HepG2 (cell line): ENCODE data around the gene IFT88. TPM values are rescaled to one million over a fixed set of nuclear protein-coding genes. Genes with fewer than 3 reads are reported as not detected.

Experiments
- ATAC-seq: fragments of 200-7000 bp; cut with Tn5 transposase; 3 replicates; pipeline ENCODE4 v1.9.1; 2020; ENCODE audit warnings: mild to moderate bottlenecking, moderate library complexity
- BruUV-seq: library from RNA; stranded (reverse); fragments of 400-500 nt; replicated peaks from 2 replicates; lab custom pipeline; 2021; lab: Mats Ljungman, UMichigan
- CTCF ChIA-PET: fragments of 300-600 bp; formaldehyde crosslinking; extraction: SDS; loops from one replicate; lab custom pipeline; 2021; ENCODE audit warnings: low total read pairs, inconsistent platforms, low intra/inter-chr PET ratio; lab: Yijun Ruan, JAX
- POLR2A ChIA-PET: fragments of 350-600 bp; sonication (Branson Sonifier 250); formaldehyde crosslinking; loops from one replicate; lab custom pipeline; 2020; ENCODE audit warnings: antibody characterized with exemption, inconsistent platforms; lab: Yijun Ruan, JAX
- DNase-seq: peaks from one replicate; pipeline ENCODE4 v3.0.0-alpha.2; 2015; ENCODE audit warnings: low spot score
- FAIRE-seq: peaks from 3 replicates; lab custom pipeline; 2011; peaks lifted over from hg19 to GRCh38; lab: Jason Lieb, UNC
- H2AFZ ChIP-seq: one replicate; pipeline ENCODE4 v1.6.1; 2011; ENCODE audit warnings: low read length, inconsistent platforms
- H3K27ac ChIP-seq: fragments of 300-600 bp; 3 replicates; pipeline ENCODE4 v1.8.0; 2011; ENCODE audit warnings: mixed run types, mild to moderate bottlenecking, mixed read lengths, low read length, inconsistent platforms; ENCODE audit not compliant: insufficient read depth; ENCODE audit errors: extremely low read length
- H3K27me3 ChIP-seq, 2 experiments: fragments of 200-600 bp in 1 of 2; 2 replicates in 1 of 2; 3 replicates in 1 of 2; pipeline versions ENCODE4 v1.6.0 to v1.8.0; 2011; ENCODE audit warnings: low read length in 2 of 2, mild to moderate bottlenecking in 2 of 2, moderate library complexity in 2 of 2, inconsistent platforms in 1 of 2; ENCODE audit not compliant: insufficient read depth in 2 of 2, control insufficient read depth in 1 of 2
- H3K36me3 ChIP-seq, 2 experiments: fragments of 200-600 bp in 1 of 2; replicated peaks in 1 of 2; 2 replicates in 1 of 2; 3 replicates in 1 of 2; pipeline versions ENCODE4 v1.5.1 to v1.8.0; 2011; ENCODE audit warnings: low read length in 2 of 2, inconsistent platforms in 1 of 2; ENCODE audit not compliant: insufficient read depth in 2 of 2, control insufficient read depth in 1 of 2
- H3K4me1 ChIP-seq: 2 replicates; pipeline ENCODE4 v1.5.1; 2012; ENCODE audit warnings: low read length, inconsistent platforms; ENCODE audit not compliant: insufficient read depth
- H3K4me2 ChIP-seq: 2 replicates; pipeline ENCODE4 v1.6.0; 2011; ENCODE audit warnings: low read depth, low read length, inconsistent platforms
- H3K4me3 ChIP-seq, 3 experiments: fragments of 200-600 bp in 1 of 3; sonication (generic), shearing (Covaris generic) in 1 of 3; replicated peaks in 1 of 3; 2 replicates each; pipeline ENCODE4 v1.5.1; 2011 to 2016; ENCODE audit warnings: low read length in 3 of 3, inconsistent platforms in 2 of 3, low read depth in 2 of 3, mild to moderate bottlenecking in 2 of 3, control low read depth in 1 of 3, mixed read lengths in 1 of 3; ENCODE audit not compliant: insufficient read depth in 1 of 3
- H3K79me2 ChIP-seq: one replicate; pipeline ENCODE4 v1.6.1; 2011; ENCODE audit warnings: low read length, inconsistent platforms; ENCODE audit not compliant: insufficient read depth
- H3K9ac ChIP-seq: 2 replicates; pipeline ENCODE4 v1.6.0; 2011; ENCODE audit warnings: mild to moderate bottlenecking, low read depth, low read length, inconsistent platforms; ENCODE audit not compliant: insufficient read depth
- H3K9me3 ChIP-seq: 2 replicates; pipeline ENCODE4 v1.5.1; 2012; ENCODE audit warnings: mild to moderate bottlenecking, low read length
- H4K20me1 ChIP-seq: 2 replicates; pipeline ENCODE4 v1.6.0; 2011; ENCODE audit warnings: inconsistent platforms, mild to moderate bottlenecking, low read length, moderate library complexity; ENCODE audit not compliant: insufficient read depth
- AKAP8 ChIP-seq: sonication (generic); formaldehyde crosslinking; IDR thresholded peaks from 2 replicates; pipeline ENCODE4 v1.5.1; 2020; ENCODE audit warnings: mild to moderate bottlenecking, missing genetic modification reagents
- HCFC1 ChIP-seq: fragments of 150-350 bp; IDR thresholded peaks from 2 replicates; pipeline ENCODE4 v1.6.1; 2014; ENCODE audit warnings: low read depth, low read length
- HIVEP1 ChIP-seq: sonication (generic); formaldehyde crosslinking; IDR thresholded peaks from 2 replicates; pipeline ENCODE4 v1.4.0; 2020; ENCODE audit warnings: mild to moderate bottlenecking, missing genetic modification reagents
- HNF4A ChIP-seq: sonication (generic); formaldehyde crosslinking; IDR thresholded peaks from 2 replicates; pipeline ENCODE4 v1.4.0; 2020; ENCODE audit warnings: missing genetic modification reagents
- HNRNPK ChIP-seq: fragments of 200-400 bp; formaldehyde crosslinking; IDR thresholded peaks from 2 replicates; pipeline ENCODE4 v1.6.1; 2018; ENCODE audit warnings: low read length, low read depth, moderate library complexity, mild to moderate bottlenecking; ENCODE audit not compliant: poor library complexity, severe bottlenecking
- HNRNPL ChIP-seq: fragments of 200-400 bp; formaldehyde crosslinking; IDR thresholded peaks from 2 replicates; pipeline ENCODE4 v1.6.1; 2017; ENCODE audit warnings: mild to moderate bottlenecking, low read depth, low read length
- HNRNPLL ChIP-seq: fragments of 200-400 bp; formaldehyde crosslinking; IDR thresholded peaks from 2 replicates; pipeline ENCODE4 v1.6.1; 2017; ENCODE audit warnings: mild to moderate bottlenecking, low read depth, low read length; ENCODE audit not compliant: poor library complexity, severe bottlenecking
- MAFG ChIP-seq: sonication (generic); formaldehyde crosslinking; IDR thresholded peaks from 2 replicates; pipeline ENCODE4 v1.5.1; 2020; ENCODE audit warnings: mild to moderate bottlenecking, missing genetic modification reagents
- MBD4 ChIP-seq: IDR thresholded peaks from 2 replicates; pipeline ENCODE4 v1.6.1; 2012; ENCODE audit warnings: low read length, inconsistent platforms, borderline replicate concordance
- NFKB2 ChIP-seq: sonication (generic); formaldehyde crosslinking; IDR thresholded peaks from 2 replicates; pipeline ENCODE4 v1.4.0; 2020; ENCODE audit warnings: missing genetic modification reagents, borderline replicate concordance
- SALL1 ChIP-seq: sonication (generic); formaldehyde crosslinking; IDR thresholded peaks from 2 replicates; pipeline ENCODE4 v1.8.0; 2022; ENCODE audit warnings: mild to moderate bottlenecking, missing genetic modification reagents
- TBP ChIP-seq: sonication (generic); formaldehyde crosslinking; IDR thresholded peaks from 2 replicates; pipeline ENCODE4 v1.5.0; 2020; ENCODE audit warnings: missing genetic modification reagents
- TBX2 ChIP-seq: sonication (generic); formaldehyde crosslinking; IDR thresholded peaks from 2 replicates; pipeline ENCODE4 v1.5.0; 2020; ENCODE audit warnings: missing genetic modification reagents, mild to moderate bottlenecking, borderline replicate concordance
- U2AF2 ChIP-seq: fragments of 200-400 bp; formaldehyde crosslinking; IDR thresholded peaks from 2 replicates; pipeline ENCODE4 v1.6.1; 2017; ENCODE audit warnings: low read depth, mild to moderate bottlenecking, low read length
- ZFX ChIP-seq: sonication (generic); formaldehyde crosslinking; IDR thresholded peaks from 2 replicates; pipeline ENCODE4 v1.4.0; 2020; ENCODE audit warnings: mild to moderate bottlenecking, low read depth, missing genetic modification reagents, moderate library complexity
- ZFY ChIP-seq: sonication (generic); formaldehyde crosslinking; IDR thresholded peaks from 2 replicates; pipeline ENCODE4 v1.4.0; 2020; ENCODE audit warnings: missing genetic modification reagents
- ZNF234 ChIP-seq: sonication (generic); formaldehyde crosslinking; conservative IDR thresholded peaks from 2 replicates; pipeline ENCODE4 v1.5.1; 2020; ENCODE audit warnings: mild to moderate bottlenecking, missing genetic modification reagents
- ZNF431 ChIP-seq: sonication (generic); formaldehyde crosslinking; IDR thresholded peaks from 2 replicates; pipeline ENCODE4 v1.9.0; 2022; ENCODE audit warnings: missing genetic modification reagents, low read depth, mild to moderate bottlenecking, borderline replicate concordance
- WGBS: methylation state at CpG from one replicate; pipeline ENCODE4 v1.1.6; 2017; ENCODE audit warnings: low lambda C conversion rate; 5-methylcytosine and 5-hydroxymethylcytosine counted together
- in situ Hi-C: cut with HindIII; loops from 2 replicates; pipeline ENCODE4 v1.10.0; 2017; ENCODE audit warnings: low pct_unique_long_range_greater_than_20kb; ENCODE audit not compliant: extremely low pct_ligation_motif_present
- intact Hi-C: fragments of 100-400 bp; cut with micrococcal nuclease; formaldehyde crosslinking; loops from one replicate; pipeline ENCODE4 v1.10.0; 2022; ENCODE audit not compliant: unreplicated experiment
- polyA plus RNA-seq, 8 experiments: library from polyadenylated mRNA; depleted of rRNA in 3 of 8; stranded (reverse) in 7 of 8; unstranded in 1 of 8; fragments of >200 nt; fragmentation: Illumina TruSeq in 4 of 8; extraction: Trizol in 4 of 8; gene quantifications; 2 replicates each; pipeline versions ENCODE4 v1.2.1 to v1.2.3, GENCODE V29; 2011 to 2016; ENCODE audit warnings: low read depth in 4 of 8, missing spikeins in 1 of 8, mixed read lengths in 1 of 8; ENCODE audit not compliant: insufficient read depth in 1 of 8
- total RNA-seq, 5 experiments: library from RNA; depleted of rRNA; stranded (reverse); fragments of >200 nt; fragmentation: Illumina TruSeq; extraction: Trizol; gene quantifications; 2 replicates each; pipeline ENCODE4 v1.2.3, GENCODE V29; 2016; ENCODE audit warnings: low read depth in 1 of 5
- TF ChIP-seq, protein P1 (sequence below): sonication (generic); formaldehyde crosslinking; IDR thresholded peaks from 2 replicates; pipeline ENCODE4 v1.4.0; 2020; ENCODE audit warnings: low read depth, mild to moderate bottlenecking, missing genetic modification reagents
- TF ChIP-seq, protein P2 (sequence below): sonication (generic); formaldehyde crosslinking; IDR thresholded peaks from 2 replicates; pipeline ENCODE4 v1.4.0; 2020; ENCODE audit warnings: mild to moderate bottlenecking, missing genetic modification reagents

The IFT88 gene
- total and polyA plus RNA-seq, 2 of the 13 experiments (the other 11 are each of a cell fraction or from before 2014, with no cell fraction given): 8.4 to 19.9 TPM

DNA sequence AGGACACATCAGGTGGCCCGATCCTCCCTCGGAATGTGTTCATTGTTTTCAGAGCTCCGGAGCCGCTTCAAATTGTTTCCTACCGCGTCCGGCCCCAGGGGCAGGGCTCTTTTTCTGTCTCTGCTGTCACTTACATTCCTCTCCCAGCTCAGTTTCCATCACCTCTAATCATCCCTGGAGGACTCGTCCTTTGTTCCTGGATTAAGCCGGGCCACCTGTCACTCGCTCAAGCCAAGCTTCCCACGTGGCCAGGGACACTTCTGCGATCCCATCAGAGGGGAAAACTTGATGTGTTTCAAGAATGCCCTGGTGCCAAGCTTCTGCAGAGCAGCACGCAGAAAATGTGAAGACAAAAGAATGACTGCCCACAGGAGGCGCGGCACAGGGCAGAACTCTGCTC is 150.0 kb downstream of the IFT88 start (continued):
- TF ChIP-seq, protein P1, sequence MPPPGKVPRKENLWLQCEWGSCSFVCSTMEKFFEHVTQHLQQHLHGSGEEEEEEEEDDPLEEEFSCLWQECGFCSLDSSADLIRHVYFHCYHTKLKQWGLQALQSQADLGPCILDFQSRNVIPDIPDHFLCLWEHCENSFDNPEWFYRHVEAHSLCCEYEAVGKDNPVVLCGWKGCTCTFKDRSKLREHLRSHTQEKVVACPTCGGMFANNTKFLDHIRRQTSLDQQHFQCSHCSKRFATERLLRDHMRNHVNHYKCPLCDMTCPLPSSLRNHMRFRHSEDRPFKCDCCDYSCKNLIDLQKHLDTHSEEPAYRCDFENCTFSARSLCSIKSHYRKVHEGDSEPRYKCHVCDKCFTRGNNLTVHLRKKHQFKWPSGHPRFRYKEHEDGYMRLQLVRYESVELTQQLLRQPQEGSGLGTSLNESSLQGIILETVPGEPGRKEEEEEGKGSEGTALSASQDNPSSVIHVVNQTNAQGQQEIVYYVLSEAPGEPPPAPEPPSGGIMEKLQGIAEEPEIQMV (CRISPR knock-in tag): 0 out of 2 replicates have a peak, but pooled peaks have one; percentile 45
- TF ChIP-seq U2AF2: no peak
- 0 out of 2 replicates have a peak, but pooled peaks have one; percentile 41 for TF ChIP-seq HNRNPL

DNA sequence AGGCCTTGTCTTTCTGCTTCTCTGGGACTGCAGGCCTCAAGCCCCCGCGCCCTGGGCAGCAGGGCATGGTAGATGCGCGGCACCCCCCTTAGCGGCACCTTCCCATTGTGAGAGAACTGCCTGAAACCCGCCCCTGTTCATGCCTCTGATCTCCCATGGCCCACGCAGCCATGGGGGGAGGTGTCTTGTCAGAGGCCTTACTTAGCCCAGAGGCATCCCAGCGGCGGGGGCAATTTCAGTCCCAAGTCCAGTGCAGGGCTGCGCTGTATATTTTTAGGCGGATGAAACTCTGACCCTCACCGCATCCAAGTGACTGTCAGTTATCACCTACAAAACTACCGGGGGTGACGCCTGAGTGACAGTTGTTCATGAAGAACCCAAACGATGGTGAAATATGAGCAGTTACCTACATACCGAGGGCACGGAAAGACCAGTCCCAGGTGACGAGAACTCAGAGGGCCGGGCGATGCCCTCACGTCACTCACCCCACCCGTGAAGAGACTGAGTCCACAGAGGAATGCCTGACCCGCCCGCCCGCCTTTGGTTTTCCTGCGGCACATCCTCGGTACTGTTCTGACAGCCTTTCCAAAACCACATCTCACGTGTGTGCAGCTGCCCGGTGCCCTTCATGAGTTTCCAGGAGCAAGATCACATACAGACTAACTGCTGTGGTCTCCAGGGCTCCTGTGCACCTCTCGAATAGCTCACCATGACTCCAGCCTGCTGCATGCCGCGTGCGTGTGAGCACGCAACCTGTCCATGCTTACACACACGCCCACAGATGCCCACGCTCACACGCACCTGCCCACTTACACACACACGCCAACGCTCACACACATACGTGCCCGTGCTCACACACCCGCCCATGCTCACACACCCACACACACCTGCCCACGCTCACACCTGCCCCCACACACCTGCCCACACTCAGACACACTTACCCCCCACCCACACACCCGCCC is 150.9 kb downstream of the IFT88 start:
- intact Hi-C loops: no loop called here
- Histone ChIP-seq H3K27me3 (no peaks in the 10 kb centered on the region; a peak in 1 of 5 replicates), H3K9me3 (no peaks in the 10 kb centered on the region), H3K4me1 (peaks cover 52% of the 10 kb centered on the region), H3K27ac (no peak overlapping the region), H3K79me2 (no peaks in the 10 kb centered on the region), H3K9ac (no peak overlapping the region), H3K36me3 (no peaks in the 10 kb centered on the region), H3K4me2 (peak overlapping the region; percentile 67), H3K4me3 (peak overlapping the region in 2 of 3 experiments; percentile 30 to 41; a peak in 3 of 6 replicates), H2AFZ (no peak overlapping the region), H4K20me1 (no peaks in the 10 kb centered on the region)
- FAIRE-seq (no peak), ATAC-seq (peak; percentile 68), DNase-seq (no peak)
- no TSS peak for BruUV-seq
- WGBS: 65% methylated on average over 35 of the region's 44 CpGs
- ChIA-PET POLR2A (no interaction called here), CTCF (no interaction called here)
- in situ Hi-C loops: no loop called here
- TF ChIP-seq HNRNPLL (no peak), ZNF431 (no peak), ZNF234 (CRISPR knock-in tag) (no peak), NFKB2 (CRISPR knock-in tag) (no peak), MAFG (CRISPR knock-in tag) (no peak), TBP (CRISPR knock-in tag) (no peak), AKAP8 (CRISPR knock-in tag) (no peak), HCFC1 (no peak), HNRNPK (no peak), SALL1 (CRISPR knock-in tag) (peak; percentile 26; the same call in 1 of the 2 replicates), HIVEP1 (0 out of 2 replicates have a peak, but pooled peaks have one; percentile 28), ZFX (CRISPR knock-in tag) (peak; percentile 43; the same call in 1 of the 2 replicates), ZFY (CRISPR knock-in tag) (peak; percentile 38; the same call in 1 of the 2 replicates), HNF4A (CRISPR knock-in tag) (peak; percentile 45), HNRNPL (0 out of 2 replicates have a peak, but pooled peaks have one; percentile 2), MBD4 (no peak), TBX2 (CRISPR knock-in tag) (peak; percentile 42; the same call in 1 of the 2 replicates)
- TF ChIP-seq, protein P2, sequence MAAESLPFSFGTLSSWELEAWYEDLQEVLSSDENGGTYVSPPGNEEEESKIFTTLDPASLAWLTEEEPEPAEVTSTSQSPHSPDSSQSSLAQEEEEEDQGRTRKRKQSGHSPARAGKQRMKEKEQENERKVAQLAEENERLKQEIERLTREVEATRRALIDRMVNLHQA: no peak
